ENCODE results near the gene CALN1. TPM values are rescaled to one million over a fixed set of nuclear protein-coding genes. Genes with fewer than 3 reads are reported as not detected.
"Not testable (repeated sequence)": the region's sequence is repeated elsewhere in the genome, so short reads cannot be mapped to it uniquely, and the experiment has no call there.

The CALN1 gene
- total RNA-seq, 1 donor = under 0.01 TPM

- no peak overlapping the region for H3K4me3 ChIP-seq (ENCODE audit: low read depth, low read length)
- DNase-seq (ENCODE audit: low read depth) = no peak
- TF ChIP-seq, protein P1, sequence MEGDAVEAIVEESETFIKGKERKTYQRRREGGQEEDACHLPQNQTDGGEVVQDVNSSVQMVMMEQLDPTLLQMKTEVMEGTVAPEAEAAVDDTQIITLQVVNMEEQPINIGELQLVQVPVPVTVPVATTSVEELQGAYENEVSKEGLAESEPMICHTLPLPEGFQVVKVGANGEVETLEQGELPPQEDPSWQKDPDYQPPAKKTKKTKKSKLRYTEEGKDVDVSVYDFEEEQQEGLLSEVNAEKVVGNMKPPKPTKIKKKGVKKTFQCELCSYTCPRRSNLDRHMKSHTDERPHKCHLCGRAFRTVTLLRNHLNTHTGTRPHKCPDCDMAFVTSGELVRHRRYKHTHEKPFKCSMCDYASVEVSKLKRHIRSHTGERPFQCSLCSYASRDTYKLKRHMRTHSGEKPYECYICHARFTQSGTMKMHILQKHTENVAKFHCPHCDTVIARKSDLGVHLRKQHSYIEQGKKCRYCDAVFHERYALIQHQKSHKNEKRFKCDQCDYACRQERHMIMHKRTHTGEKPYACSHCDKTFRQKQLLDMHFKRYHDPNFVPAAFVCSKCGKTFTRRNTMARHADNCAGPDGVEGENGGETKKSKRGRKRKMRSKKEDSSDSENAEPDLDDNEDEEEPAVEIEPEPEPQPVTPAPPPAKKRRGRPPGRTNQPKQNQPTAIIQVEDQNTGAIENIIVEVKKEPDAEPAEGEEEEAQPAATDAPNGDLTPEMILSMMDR (IDR thresholded peaks at IDR 0.05; ENCODE audit: insufficient read depth, low read depth, low read length) = no peak
Observed at GRCh38 chr7:71942115-71942514, 470.0 kb downstream of the CALN1 start.

- H3K4me3 ChIP-seq (ENCODE audit: low read depth, low read length) = no peak overlapping the region
- DNase-seq (ENCODE audit: low read depth) = no peak
- TF ChIP-seq, protein P1 (IDR thresholded peaks at IDR 0.05; ENCODE audit: insufficient read depth, low read depth, low read length) = no peak
Observed at GRCh38 chr7:71937840-71938371, 474.2 kb downstream of the CALN1 start.

DNA sequence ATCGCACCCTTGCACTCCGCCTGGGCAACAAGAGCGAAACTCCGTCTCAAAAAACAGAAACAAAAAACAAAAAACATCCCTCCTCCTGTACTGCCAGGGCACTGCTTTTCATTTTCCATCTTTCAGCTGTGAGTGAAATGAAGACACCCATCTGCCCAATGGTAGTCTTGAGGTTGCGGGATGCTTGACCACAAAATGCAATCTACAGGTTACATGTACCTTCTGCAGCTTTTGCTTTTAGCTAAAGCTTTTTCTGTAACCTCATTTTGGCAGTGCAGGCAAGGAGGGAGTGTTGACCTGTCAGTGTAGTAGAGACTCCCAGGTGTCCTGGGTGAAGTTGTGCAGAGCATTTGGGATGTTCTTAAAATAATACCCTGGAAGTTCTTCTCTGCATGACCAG, 476.5 kb downstream of the CALN1 start:
- H3K4me3 ChIP-seq (ENCODE audit: low read depth, low read length) = no peak overlapping the region
- TF ChIP-seq, protein P1 (IDR thresholded peaks at IDR 0.05; ENCODE audit: insufficient read depth, low read depth, low read length) = no peak
- DNase-seq (ENCODE audit: low read depth) = no peak

DNA sequence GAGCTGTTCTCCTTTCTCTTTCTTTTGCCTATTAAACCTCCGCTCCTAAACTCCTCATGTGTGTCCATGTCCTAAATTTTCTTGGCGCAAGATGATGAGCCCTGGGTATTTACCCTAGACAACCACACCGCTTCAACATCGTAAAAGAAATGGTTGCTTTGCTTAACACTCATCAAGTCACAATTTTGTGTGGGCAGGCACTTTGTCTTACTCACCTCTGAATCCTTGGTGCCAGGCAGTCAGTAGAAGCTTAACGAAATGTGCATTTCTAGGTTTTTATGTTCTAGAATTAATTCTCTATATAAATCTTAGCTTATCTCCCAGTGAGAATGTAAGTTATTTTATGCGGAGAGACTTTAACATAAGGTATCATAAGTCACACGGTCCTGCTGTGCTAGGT, 478.7 kb downstream of the CALN1 start:
- no peak overlapping the region for H3K4me3 ChIP-seq (ENCODE audit: low read depth, low read length)
- DNase-seq (ENCODE audit: low read depth) = no peak
- TF ChIP-seq, protein P1 (IDR thresholded peaks at IDR 0.05; ENCODE audit: insufficient read depth, low read depth, low read length) = no peak

- no peak overlapping the region for H3K4me3 ChIP-seq (ENCODE audit: low read depth, low read length)
- TF ChIP-seq, protein P1 (IDR thresholded peaks at IDR 0.05; ENCODE audit: insufficient read depth, low read depth, low read length) = no peak
- no peak for DNase-seq (ENCODE audit: low read depth)
Observed at GRCh38 chr7:71925663-71926062, 486.5 kb downstream of the CALN1 start.

GRCh38 chr7:71914204-71914603, 497.9 kb downstream of the CALN1 start:
- DNase-seq (ENCODE audit: low read depth); H3K4me3 ChIP-seq (ENCODE audit: low read depth, low read length): not testable (repeated sequence)

GRCh38 chr7:71912476-71912875, 499.7 kb downstream of the CALN1 start:
- H3K4me3 ChIP-seq (ENCODE audit: low read depth, low read length) = no peak overlapping the region
- no peak for DNase-seq (ENCODE audit: low read depth)
- TF ChIP-seq, protein P1 (IDR thresholded peaks at IDR 0.05; ENCODE audit: insufficient read depth, low read depth, low read length) = no peak

Data from fibroblast of villous mesenchyme (primary cell).